Measurements from ENCODE around the gene HDAC7. TPM values are rescaled to one million over a fixed set of nuclear protein-coding genes. Genes with fewer than 3 reads are reported as not detected.

HDAC7 gene
- total RNA-seq, 3 donors from 2014 or later (not counting 1 experiment from before 2014, with no cell fraction given) = 141 to 235 (median 147) TPM

GRCh38 chr12:47754126-47754525 is 65.6 kb downstream of the HDAC7 start:
- TF ChIP-seq CTCF (IDR thresholded peaks at IDR 0.05) = no peak
- no peak for ATAC-seq
- H3K27ac ChIP-seq (ENCODE audit: low read length) = no peak overlapping the region
- H3K36me3 ChIP-seq (ENCODE audit: control insufficient read depth, insufficient read depth, low read length) = no peaks in the 10 kb centered on the region
- 98% methylated on average over 4 of the region's 4 CpGs for WGBS (ENCODE audit: insufficient coverage)
- no peaks in the 10 kb centered on the region for H3K36me3 Mint-ChIP-seq
- no peaks in the 10 kb centered on the region for H3K9me3 Mint-ChIP-seq
- H3K27me3 Mint-ChIP-seq (ENCODE audit: low read depth in 2 of 2) = peaks cover 0 to 8% of the 10 kb centered on the region in 2 donors
- H3K4me1 ChIP-seq (ENCODE audit: control insufficient read depth, insufficient read depth, low read length) = peaks cover 26% of the 10 kb centered on the region
- no peak overlapping the region for H3K4me3 Mint-ChIP-seq
- DNase-seq = no peak
- peaks cover 6 to 19% of the 10 kb centered on the region in 2 donors for H3K4me1 Mint-ChIP-seq
- intact Hi-C loops (cut with micrococcal nuclease) = no loop called here
- H3K9me3 ChIP-seq (ENCODE audit: control insufficient read depth, insufficient read depth, low read length) = no peaks in the 10 kb centered on the region
- no peak overlapping the region for H3K4me3 ChIP-seq (ENCODE audit: low read length)
- no peak overlapping the region for H3K27ac Mint-ChIP-seq
- H3K27me3 ChIP-seq (ENCODE audit: control insufficient read depth, insufficient read depth, low read length) = no peaks in the 10 kb centered on the region

GRCh38 chr12:47753021-47754001 is 66.4 kb downstream of the HDAC7 start:
- no peaks in the 10 kb centered on the region for H3K9me3 Mint-ChIP-seq
- Histone ChIP-seq H3K27me3 (ENCODE audit: control insufficient read depth, insufficient read depth, low read length) (no peaks in the 10 kb centered on the region), H3K36me3 (ENCODE audit: control insufficient read depth, insufficient read depth, low read length) (no peaks in the 10 kb centered on the region), H3K4me1 (ENCODE audit: control insufficient read depth, insufficient read depth, low read length) (peaks cover 18% of the 10 kb centered on the region), H3K27ac (ENCODE audit: low read length) (no peak overlapping the region), H3K9me3 (ENCODE audit: control insufficient read depth, insufficient read depth, low read length) (no peaks in the 10 kb centered on the region), H3K4me3 (ENCODE audit: low read length) (no peak overlapping the region)
- no peaks in the 10 kb centered on the region for H3K36me3 Mint-ChIP-seq
- peaks cover 0 to 5% of the 10 kb centered on the region in 2 donors for H3K27me3 Mint-ChIP-seq (ENCODE audit: low read depth in 2 of 2)
- ATAC-seq (no peak), DNase-seq (no peak)
- no peak for TF ChIP-seq CTCF (IDR thresholded peaks at IDR 0.05)
- no peak overlapping the region for H3K4me3 Mint-ChIP-seq
- no peak overlapping the region for H3K27ac Mint-ChIP-seq
- 75% methylated on average over 11 of the region's 11 CpGs for WGBS (ENCODE audit: insufficient coverage)
- peaks cover 6 to 12% of the 10 kb centered on the region in 2 donors for H3K4me1 Mint-ChIP-seq
- intact Hi-C loops (cut with micrococcal nuclease) = no loop called here

- H3K4me1 Mint-ChIP-seq = peaks cover 6% of the 10 kb centered on the region in 2 donors
- no peak for ATAC-seq
- Histone ChIP-seq H3K27ac (ENCODE audit: low read length) (no peak overlapping the region), H3K4me3 (ENCODE audit: low read length) (no peak overlapping the region), H3K9me3 (ENCODE audit: control insufficient read depth, insufficient read depth, low read length) (no peaks in the 10 kb centered on the region), H3K27me3 (ENCODE audit: control insufficient read depth, insufficient read depth, low read length) (no peaks in the 10 kb centered on the region), H3K4me1 (ENCODE audit: control insufficient read depth, insufficient read depth, low read length) (peaks cover 11% of the 10 kb centered on the region), H3K36me3 (ENCODE audit: control insufficient read depth, insufficient read depth, low read length) (no peaks in the 10 kb centered on the region)
- peaks cover 0 to 5% of the 10 kb centered on the region in 2 donors for H3K27me3 Mint-ChIP-seq (ENCODE audit: low read depth in 2 of 2)
- no peak for DNase-seq
- no peak overlapping the region for H3K27ac Mint-ChIP-seq
- WGBS (ENCODE audit: insufficient coverage) = 90% methylated on average over 7 of the region's 7 CpGs
- intact Hi-C loops (cut with micrococcal nuclease) = no loop called here
- H3K9me3 Mint-ChIP-seq = no peaks in the 10 kb centered on the region
- H3K36me3 Mint-ChIP-seq = no peaks in the 10 kb centered on the region
- no peak overlapping the region for H3K4me3 Mint-ChIP-seq
- TF ChIP-seq CTCF (IDR thresholded peaks at IDR 0.05) = no peak
These were observed 67.2 kb downstream of the HDAC7 start for GRCh38 chr12:47752552-47752951.

All from natural killer cell (primary cell).